Kidney (tissue), 14 donors: ENCODE data around the gene FGD6. TPM values are rescaled to one million over a fixed set of nuclear protein-coding genes. Genes with fewer than 3 reads are reported as not detected.

Source experiments
- DNase-seq, 5 donors: peaks; one replicate each; pipeline ENCODE4 v3.0.0-alpha.2; 2013 to 2020
- FAIRE-seq: peaks from 2 replicates; lab custom pipeline; 2012; peaks lifted over from hg19 to GRCh38; lab: Jason Lieb, UNC
- H3K27ac ChIP-seq, 2 donors: one replicate each; pipeline ENCODE4 v1.7.0; 2013; ENCODE audit warnings: low read depth in 2 of 2, low read length in 2 of 2, inconsistent platforms in 1 of 2
- H3K27me3 ChIP-seq: one replicate; pipeline ENCODE4 v1.7.1; 2013; ENCODE audit warnings: low read length, inconsistent platforms; ENCODE audit not compliant: control insufficient read depth, insufficient read depth
- H3K36me3 ChIP-seq, 3 donors: one replicate each; pipeline versions ENCODE4 v1.7.0 to v1.7.1; 2013; ENCODE audit warnings: low read length in 3 of 3, control low read depth in 1 of 3, inconsistent platforms in 1 of 3; ENCODE audit not compliant: insufficient read depth in 3 of 3, control insufficient read depth in 2 of 3
- H3K4me1 ChIP-seq, 3 donors: one replicate each; pipeline versions ENCODE4 v1.7.0 to v1.7.1; 2013; ENCODE audit warnings: low read length in 3 of 3, inconsistent platforms in 1 of 3, low read depth in 1 of 3; ENCODE audit not compliant: control insufficient read depth in 2 of 3, insufficient read depth in 2 of 3
- H3K4me3 ChIP-seq, 3 donors: one replicate each; pipeline versions ENCODE4 v1.7.0 to v1.8.1; 2013; ENCODE audit warnings: low read length in 3 of 3, control low read depth in 1 of 3, inconsistent platforms in 1 of 3
- H3K9ac ChIP-seq, 3 donors: one replicate each; pipeline versions ENCODE4 v1.7.0 to v1.7.1; 2013; ENCODE audit warnings: low read length in 3 of 3, control low read depth in 1 of 3, inconsistent platforms in 1 of 3
- H3K9me3 ChIP-seq, 3 donors: one replicate each; pipeline versions ENCODE4 v1.7.0 to v1.7.1; 2013; ENCODE audit warnings: low read length in 3 of 3, control low read depth in 1 of 3, inconsistent platforms in 1 of 3; ENCODE audit not compliant: control insufficient read depth in 2 of 3, insufficient read depth in 1 of 3
- CTCF ChIP-seq: IDR thresholded peaks from 3 replicates; pipeline ENCODE4 v1.5.1; 2012; ENCODE audit warnings: mild to moderate bottlenecking, moderate library complexity, borderline replicate concordance; ENCODE audit not compliant: insufficient read depth; ENCODE audit errors: extremely low read depth
- intact Hi-C: fragments of 100-400 bp; cut with DNase I; formaldehyde crosslinking; loops from one replicate; pipeline ENCODE4 v1.11.1; 2022
- polyA plus RNA-seq: library from polyadenylated mRNA; stranded (reverse); fragments of 350-450 nt; fragmentation: Illumina TruSeq; extraction: RNeasy Lipid Tissue Mini Kit (QIAGEN cat#74804); gene quantifications from one replicate; pipeline ENCODE4 v1.2.3, GENCODE V29; 2014; ENCODE audit warnings: low read depth, low replicate concordance; ENCODE audit not compliant: insufficient read depth
- total RNA-seq: library from RNA; stranded (reverse); fragmentation: NEBNext Ultra II Directional; extraction: Animal tissue kit (Norgen Biotek cat#: 25700); gene quantifications from one replicate; pipeline ENCODE4 v1.2.1, GENCODE V29; 2021
- donor health status: control.
- donor health status: control.
- donor health status: control.
- donor health status: control.
- donor health status: control.
- donor health status: DM: yes; HTN: yes; CAD: no.
- donor health status: Normal renal cell carcinoma (clear cell type).

Gene FGD6
- total and polyA plus RNA-seq, 2 donors from 2014 or later: 1.2 to 19.8 TPM

GRCh38 chr12:95136598-95136997, 80.7 kb downstream of the FGD6 start:
- DNase-seq: peak in 2 of 5 donors; percentile 61 to 65
- intact Hi-C loops: no loop called here
- Histone ChIP-seq H3K4me1 (no peaks in the 10 kb centered on the region), H3K4me3 (no peak overlapping the region), H3K9me3 (no peaks in the 10 kb centered on the region), H3K36me3 (peaks cover 0 to 2% (median 2%) of the 10 kb centered on the region in 3 donors), H3K9ac (no peak overlapping the region), H3K27ac (no peak overlapping the region), H3K27me3 (no peaks in the 10 kb centered on the region)
- no peak for TF ChIP-seq CTCF
- no peak for FAIRE-seq

GRCh38 chr12:95134085-95134484, 83.2 kb downstream of the FGD6 start:
- H3K4me1 ChIP-seq: no peaks in the 10 kb centered on the region
- no peak overlapping the region for H3K4me3 ChIP-seq
- no peak for TF ChIP-seq CTCF
- DNase-seq: no peak
- no peak overlapping the region for H3K27ac ChIP-seq
- no peaks in the 10 kb centered on the region for H3K27me3 ChIP-seq
- intact Hi-C loops: no loop called here
- peaks cover 0 to 2% (median 2%) of the 10 kb centered on the region in 3 donors for H3K36me3 ChIP-seq
- FAIRE-seq: no peak
- no peak overlapping the region for H3K9ac ChIP-seq
- no peaks in the 10 kb centered on the region for H3K9me3 ChIP-seq

- intact Hi-C loops: no loop called here
- Histone ChIP-seq H3K4me3 (no peak overlapping the region), H3K4me1 (no peaks in the 10 kb centered on the region), H3K9ac (no peak overlapping the region), H3K9me3 (no peaks in the 10 kb centered on the region), H3K27ac (no peak overlapping the region), H3K36me3 (peaks cover 0 to 2% (median 2%) of the 10 kb centered on the region in 3 donors), H3K27me3 (no peaks in the 10 kb centered on the region)
- DNase-seq (no peak), FAIRE-seq (no peak)
- no peak for TF ChIP-seq CTCF
Observed at GRCh38 chr12:95131589-95132340, 85.5 kb downstream of the FGD6 start.
